Measurements from ENCODE around the gene ETS1.

The ETS1 gene

DNA sequence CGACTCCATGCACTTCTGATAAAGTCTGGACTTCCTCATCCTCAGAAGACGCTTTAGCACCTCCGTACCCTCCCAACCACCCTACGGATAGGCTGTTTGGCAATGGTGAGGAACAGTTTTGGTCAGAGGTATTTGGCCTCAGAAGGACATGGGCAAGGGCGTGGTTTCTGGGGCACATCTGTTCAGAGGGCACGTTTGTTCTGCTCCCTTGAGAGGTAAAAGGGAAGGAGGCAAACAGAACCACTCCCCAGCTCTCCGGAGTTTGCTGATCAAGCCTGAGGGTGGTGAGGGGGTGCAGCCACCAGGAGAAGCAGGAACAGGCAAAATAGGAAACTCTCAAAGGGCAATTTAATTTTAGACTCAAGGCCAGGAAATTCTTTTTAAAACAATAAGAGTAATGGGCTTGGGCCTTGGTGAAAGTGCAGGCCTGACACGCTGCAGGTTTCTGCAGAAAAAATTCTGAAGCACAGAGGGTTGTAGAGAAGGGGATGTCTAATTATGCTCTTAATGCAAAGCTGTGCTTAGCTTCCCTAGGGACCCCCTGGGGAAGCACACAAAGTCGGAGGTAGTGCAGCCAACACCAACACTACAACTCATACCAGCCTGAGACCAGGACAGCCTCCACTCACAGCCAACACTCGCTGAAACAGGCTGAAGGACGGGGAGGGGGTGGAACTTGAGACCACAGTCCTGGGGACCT is 23.3 kb downstream of the ETS1 start:
- H3K9me3 ChIP-seq = no peaks in the 10 kb centered on the region
- H3K4me3 ChIP-seq = no peak overlapping the region
- DNase-seq (ENCODE audit: low spot score in 2 of 2) = no peak
- H3K27me3 ChIP-seq (ENCODE audit: low read depth) = no peaks in the 10 kb centered on the region
- H3K36me3 ChIP-seq (replicated peaks) = no peaks in the 10 kb centered on the region
- in situ Hi-C loops (cut with MboI; ENCODE audit: low sequenced_read_pairs) = no loop called here
- no peaks in the 10 kb centered on the region for H3K4me1 ChIP-seq

DNA sequence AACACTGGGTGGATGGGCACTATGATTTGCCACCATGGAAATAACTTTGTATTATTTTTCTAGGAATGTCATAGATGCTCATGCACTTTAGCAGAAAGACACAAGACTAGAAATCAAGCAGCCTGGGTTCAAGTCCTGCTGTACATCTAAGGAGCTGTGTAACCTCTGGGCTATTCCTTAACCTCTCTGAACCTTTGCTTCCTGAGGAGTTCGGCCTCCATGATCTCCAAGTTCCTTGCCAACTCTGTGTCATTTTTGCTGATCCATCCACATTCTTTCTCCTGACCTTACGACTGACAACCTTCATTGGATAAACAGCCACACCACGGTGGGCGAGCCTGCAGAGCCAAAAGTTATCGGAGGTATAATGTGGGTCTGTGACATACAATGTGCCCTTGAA is 24.1 kb downstream of the ETS1 start:
- Histone ChIP-seq H3K4me3 (no peak overlapping the region), H3K9me3 (no peaks in the 10 kb centered on the region), H3K4me1 (no peaks in the 10 kb centered on the region), H3K36me3 (replicated peaks) (no peaks in the 10 kb centered on the region), H3K27me3 (ENCODE audit: low read depth) (no peaks in the 10 kb centered on the region)
- in situ Hi-C loops (cut with MboI; ENCODE audit: low sequenced_read_pairs) = no loop called here
- DNase-seq (ENCODE audit: low spot score in 2 of 2) = no peak

DNA sequence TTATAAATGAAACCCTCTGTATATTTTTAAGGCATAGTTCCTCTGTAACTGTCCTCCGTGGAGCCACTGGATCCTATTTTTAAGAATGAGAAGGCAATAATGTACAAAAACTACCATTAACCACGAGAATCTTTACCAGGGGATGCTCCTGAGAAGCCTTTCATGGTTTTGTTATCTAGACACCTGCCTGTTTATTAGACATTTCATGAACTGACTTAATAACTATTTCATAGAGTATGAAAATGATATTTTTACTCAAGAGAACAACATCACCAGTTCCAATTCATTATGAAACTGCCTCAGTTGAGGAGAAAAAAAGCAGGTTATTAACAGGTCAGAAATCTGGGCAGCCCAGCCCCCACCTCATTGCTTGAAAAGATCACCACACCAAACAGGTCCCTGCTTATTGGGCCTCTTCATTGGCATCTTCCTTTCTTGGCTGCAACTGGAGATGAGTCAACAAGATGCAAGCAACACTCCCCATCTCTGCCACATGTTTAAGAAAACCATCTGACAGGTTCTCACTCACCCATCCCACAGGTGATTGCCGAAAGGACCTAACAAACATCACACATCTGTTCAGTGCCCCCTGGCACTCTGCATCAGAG is 27.8 kb downstream of the ETS1 start:
- in situ Hi-C loops (cut with MboI; ENCODE audit: low sequenced_read_pairs) = no loop called here
- no peak for DNase-seq (ENCODE audit: low spot score in 2 of 2)
- H3K27me3 ChIP-seq (ENCODE audit: low read depth) = no peaks in the 10 kb centered on the region
- H3K36me3 ChIP-seq (replicated peaks) = no peaks in the 10 kb centered on the region
- H3K9me3 ChIP-seq = no peaks in the 10 kb centered on the region
- H3K4me1 ChIP-seq = no peaks in the 10 kb centered on the region
- H3K4me3 ChIP-seq = no peak overlapping the region

DNA sequence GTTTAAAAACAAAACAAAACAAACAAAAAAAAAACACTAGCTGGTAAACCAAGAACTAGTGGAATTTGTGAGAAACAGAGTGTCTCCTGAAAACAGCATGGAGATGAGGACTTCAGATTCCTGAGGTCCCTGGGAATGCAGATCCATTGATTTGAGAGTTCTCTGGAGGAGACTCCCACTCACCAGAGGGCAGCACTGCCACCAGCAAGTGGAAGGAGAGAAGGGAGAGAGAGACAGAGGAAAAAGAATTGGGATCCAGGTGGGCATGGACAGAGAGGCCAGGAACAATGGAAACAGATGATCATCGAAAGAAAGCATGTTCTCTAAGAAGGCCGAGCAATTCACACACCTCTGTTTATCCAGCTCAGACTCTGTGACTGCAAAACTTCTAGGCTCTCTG is 31.8 kb downstream of the ETS1 start:
- Histone ChIP-seq H3K4me3 (no peak overlapping the region), H3K27me3 (ENCODE audit: low read depth) (no peaks in the 10 kb centered on the region), H3K36me3 (replicated peaks) (no peaks in the 10 kb centered on the region), H3K9me3 (no peaks in the 10 kb centered on the region), H3K4me1 (no peaks in the 10 kb centered on the region)
- peak; percentile 16 to 44 for DNase-seq (ENCODE audit: low spot score in 2 of 2)
- in situ Hi-C loops (cut with MboI; ENCODE audit: low sequenced_read_pairs) = no loop called here

DNA sequence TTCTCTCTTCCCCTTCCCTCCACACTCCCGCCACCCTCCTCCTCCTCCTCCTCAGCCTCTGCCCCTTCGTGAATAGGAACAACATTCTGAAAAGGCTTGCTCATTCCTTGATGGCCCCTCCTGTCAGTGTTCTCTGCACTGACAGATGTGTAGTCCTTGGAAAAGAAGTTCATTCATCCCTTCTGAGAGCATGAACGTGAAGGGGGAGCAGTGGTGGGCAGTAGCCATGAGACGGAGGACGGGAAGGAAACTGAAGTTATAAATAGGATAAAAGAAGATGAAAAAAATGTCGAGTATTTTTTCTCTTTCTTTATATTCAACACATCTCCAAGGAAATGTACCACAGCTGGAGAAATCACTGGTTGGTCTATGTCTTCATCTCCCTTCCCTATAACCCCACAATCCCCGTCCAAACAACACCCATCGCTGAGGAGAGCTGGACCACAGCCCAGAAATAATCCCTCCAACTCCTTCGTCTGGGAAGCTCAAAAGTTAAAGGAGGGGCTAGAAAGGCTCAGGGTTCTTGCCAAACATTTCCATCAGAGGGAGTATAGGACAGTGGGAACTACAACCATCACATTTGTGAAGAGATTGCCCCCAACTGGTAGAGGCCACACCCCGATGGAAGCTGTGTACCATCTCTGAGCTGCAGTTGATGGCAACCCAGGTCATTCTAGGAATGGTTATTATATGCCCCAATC is 33.5 kb downstream of the ETS1 start:
- Histone ChIP-seq H3K36me3 (replicated peaks) (no peaks in the 10 kb centered on the region), H3K9me3 (no peaks in the 10 kb centered on the region), H3K4me1 (no peaks in the 10 kb centered on the region), H3K27me3 (ENCODE audit: low read depth) (no peaks in the 10 kb centered on the region), H3K4me3 (no peak overlapping the region)
- in situ Hi-C loops (cut with MboI; ENCODE audit: low sequenced_read_pairs) = no loop called here
- no peak for DNase-seq (ENCODE audit: low spot score in 2 of 2)

DNA sequence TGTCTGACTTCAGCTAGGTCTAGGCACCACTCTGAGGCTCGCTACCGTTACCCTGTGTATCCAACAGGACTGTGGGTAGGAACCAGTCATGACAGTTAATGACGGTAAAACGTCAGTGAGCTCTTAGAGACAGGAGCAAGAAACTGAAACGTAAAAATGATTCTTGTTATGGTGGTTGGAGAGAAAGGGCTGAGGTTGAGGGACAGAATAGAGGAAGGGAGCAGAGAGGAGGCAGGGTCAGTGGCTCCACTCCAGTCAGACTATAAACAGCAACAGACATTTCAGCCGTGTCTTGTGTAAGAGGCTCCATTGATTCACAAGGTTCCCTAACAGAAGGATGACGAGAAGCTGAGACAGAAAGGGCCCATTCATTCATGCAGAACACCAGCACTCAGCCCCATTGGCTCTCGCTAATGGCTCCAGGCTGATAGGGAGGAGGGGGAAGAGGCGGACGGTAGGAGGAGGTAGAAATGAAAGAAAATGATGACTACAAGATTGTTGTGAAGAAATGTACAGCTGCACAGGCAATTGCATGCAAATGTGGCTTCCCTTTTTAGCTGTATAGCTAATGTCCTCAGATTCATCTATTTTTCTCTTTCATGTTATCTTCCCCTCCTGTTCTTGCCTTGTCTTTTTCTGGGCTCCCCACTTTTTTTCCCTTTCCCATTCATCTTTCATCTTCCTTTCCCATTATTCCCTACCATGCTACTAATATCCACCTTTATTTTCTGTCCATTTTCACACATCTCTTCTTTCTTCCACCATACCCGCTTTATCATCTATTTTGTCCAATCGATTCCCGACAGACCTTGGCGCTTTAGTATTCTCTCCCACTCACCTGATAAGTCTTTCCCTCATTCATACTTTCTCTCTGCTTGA is 34.3 kb downstream of the ETS1 start:
- in situ Hi-C loops (cut with MboI; ENCODE audit: low sequenced_read_pairs) = no loop called here
- no peak overlapping the region for H3K4me3 ChIP-seq
- no peak for DNase-seq (ENCODE audit: low spot score in 2 of 2)
- H3K36me3 ChIP-seq (replicated peaks) = no peaks in the 10 kb centered on the region
- no peaks in the 10 kb centered on the region for H3K4me1 ChIP-seq
- H3K27me3 ChIP-seq (ENCODE audit: low read depth) = no peaks in the 10 kb centered on the region
- H3K9me3 ChIP-seq = no peaks in the 10 kb centered on the region

DNA sequence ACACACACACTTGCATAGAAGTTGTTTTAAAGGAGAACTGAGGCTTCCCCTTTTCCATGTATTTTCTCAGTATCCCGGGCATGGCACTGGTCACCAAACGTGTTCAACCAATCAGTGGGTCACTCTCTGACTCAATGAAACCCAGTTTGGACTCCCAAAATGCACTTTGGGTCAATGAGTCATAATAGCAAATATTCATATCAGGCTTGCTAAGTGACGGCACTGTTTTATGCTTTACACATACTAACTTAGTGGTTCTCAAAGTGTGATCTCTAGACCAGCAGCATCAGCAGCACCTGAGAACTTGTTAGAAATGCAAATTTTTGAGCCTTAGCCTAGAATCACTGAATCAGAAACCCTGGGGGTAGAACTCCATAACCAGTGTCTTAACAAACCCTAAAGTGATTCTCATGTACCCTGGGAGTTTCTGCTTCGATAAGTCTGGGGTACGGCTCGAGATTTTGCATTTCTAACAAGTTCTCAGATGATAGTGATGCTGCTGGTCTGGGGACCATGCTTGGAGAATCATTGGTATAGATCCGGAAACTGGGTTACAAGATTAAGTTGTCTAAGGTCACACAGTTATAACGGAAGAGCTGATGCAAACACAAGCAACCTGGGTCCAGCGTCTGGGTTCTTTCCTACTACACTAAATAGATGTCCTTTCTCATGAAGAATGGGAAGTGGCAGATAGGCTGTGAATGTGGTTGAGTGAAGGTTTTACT is 35.6 kb downstream of the ETS1 start:
- Histone ChIP-seq H3K27me3 (ENCODE audit: low read depth) (no peaks in the 10 kb centered on the region), H3K4me1 (no peaks in the 10 kb centered on the region), H3K4me3 (no peak overlapping the region), H3K9me3 (no peaks in the 10 kb centered on the region), H3K36me3 (replicated peaks) (no peaks in the 10 kb centered on the region)
- no peak for DNase-seq (ENCODE audit: low spot score in 2 of 2)
- in situ Hi-C loops (cut with MboI; ENCODE audit: low sequenced_read_pairs) = no loop called here

DNA sequence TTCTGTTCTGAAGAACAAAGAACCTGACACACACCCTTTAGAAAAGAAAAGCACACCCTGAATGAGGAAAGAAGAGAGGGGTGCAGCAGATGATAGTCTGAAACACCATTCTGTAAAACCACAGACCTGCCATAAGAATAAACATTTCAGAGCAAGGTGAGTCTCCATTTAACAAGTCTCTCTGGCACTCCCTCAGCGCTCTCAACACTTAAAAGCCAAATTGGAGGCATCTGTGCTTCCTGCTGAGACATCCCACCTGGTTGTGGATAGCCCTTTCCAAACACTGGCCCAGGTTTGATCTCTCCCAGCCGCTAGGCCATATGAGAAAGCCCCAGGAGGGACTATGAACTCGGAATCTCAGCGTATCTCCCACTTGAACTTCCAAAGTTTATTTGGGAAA is 36.3 kb downstream of the ETS1 start:
- DNase-seq (ENCODE audit: low spot score in 2 of 2) = no peak
- Histone ChIP-seq H3K4me1 (no peaks in the 10 kb centered on the region), H3K9me3 (no peaks in the 10 kb centered on the region), H3K4me3 (no peak overlapping the region), H3K27me3 (ENCODE audit: low read depth) (no peaks in the 10 kb centered on the region), H3K36me3 (replicated peaks) (no peaks in the 10 kb centered on the region)
- in situ Hi-C loops (cut with MboI; ENCODE audit: low sequenced_read_pairs) = no loop called here

DNA sequence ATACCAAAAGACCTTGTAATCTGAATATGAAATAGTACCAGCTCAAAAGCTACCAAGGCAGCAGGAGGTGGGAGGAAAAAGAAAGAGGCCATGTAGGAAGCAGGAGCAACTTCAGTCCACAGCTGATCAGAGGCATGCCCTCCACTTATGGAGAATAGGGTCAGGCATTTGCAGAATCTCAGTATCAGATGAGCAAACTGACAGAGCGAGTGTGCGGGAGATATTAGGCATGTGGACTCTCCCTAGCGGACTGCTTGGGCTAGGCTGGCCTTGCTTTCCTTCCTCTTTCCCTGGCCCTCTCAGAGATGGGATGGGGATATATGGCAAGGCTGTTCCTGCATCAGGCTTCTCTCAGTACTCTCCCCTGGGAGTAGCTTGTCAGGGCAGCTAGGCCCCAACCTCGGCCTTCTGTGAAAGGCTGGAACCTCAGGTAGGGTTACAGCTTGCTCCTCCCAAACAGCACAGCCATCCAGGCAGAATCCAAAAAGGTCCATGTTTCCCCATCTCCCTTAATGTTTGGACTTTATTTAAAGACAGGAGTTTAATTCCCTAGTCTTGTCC is 37.0 kb downstream of the ETS1 start:
- Histone ChIP-seq H3K4me1 (no peaks in the 10 kb centered on the region), H3K36me3 (replicated peaks) (no peaks in the 10 kb centered on the region), H3K9me3 (no peaks in the 10 kb centered on the region), H3K27me3 (ENCODE audit: low read depth) (no peaks in the 10 kb centered on the region), H3K4me3 (no peak overlapping the region)
- in situ Hi-C loops (cut with MboI; ENCODE audit: low sequenced_read_pairs) = no loop called here
- DNase-seq (ENCODE audit: low spot score in 2 of 2) = no peak

DNA sequence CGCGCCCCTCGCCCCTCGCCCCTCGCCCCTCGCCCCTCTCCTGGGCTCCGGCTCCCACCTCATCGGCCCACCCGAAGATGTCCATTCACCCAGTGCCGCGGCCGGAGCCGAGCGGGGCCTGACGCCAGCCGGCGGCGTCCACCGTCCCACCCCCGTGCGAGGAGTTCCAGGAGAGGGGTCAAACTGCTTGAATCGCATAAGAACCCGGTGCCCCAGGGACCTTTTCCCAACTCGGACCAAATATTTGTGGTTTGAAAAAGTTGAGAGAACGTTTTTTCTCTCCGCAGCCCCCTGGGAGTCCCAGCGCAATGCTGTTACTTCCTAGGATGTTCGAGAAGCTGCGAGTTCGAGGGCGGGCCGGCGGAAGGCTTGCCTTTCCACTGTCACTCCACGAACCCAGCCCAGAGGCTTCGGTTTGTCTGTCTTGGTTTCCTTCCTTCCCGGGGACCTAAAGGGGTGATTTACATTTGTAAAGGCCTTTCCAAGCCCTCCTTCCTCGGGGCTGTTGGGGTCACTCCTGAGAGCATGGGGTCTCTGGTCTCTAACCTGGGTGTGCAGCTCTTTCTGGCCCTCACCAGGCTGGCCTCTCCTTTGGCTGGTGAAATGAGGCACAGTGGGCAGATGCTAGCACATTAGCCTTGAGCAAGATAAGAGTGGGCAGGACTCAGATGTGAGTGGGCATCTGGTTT is 38.0 kb downstream of the ETS1 start:
- H3K4me3 ChIP-seq = no peak overlapping the region

DNA sequence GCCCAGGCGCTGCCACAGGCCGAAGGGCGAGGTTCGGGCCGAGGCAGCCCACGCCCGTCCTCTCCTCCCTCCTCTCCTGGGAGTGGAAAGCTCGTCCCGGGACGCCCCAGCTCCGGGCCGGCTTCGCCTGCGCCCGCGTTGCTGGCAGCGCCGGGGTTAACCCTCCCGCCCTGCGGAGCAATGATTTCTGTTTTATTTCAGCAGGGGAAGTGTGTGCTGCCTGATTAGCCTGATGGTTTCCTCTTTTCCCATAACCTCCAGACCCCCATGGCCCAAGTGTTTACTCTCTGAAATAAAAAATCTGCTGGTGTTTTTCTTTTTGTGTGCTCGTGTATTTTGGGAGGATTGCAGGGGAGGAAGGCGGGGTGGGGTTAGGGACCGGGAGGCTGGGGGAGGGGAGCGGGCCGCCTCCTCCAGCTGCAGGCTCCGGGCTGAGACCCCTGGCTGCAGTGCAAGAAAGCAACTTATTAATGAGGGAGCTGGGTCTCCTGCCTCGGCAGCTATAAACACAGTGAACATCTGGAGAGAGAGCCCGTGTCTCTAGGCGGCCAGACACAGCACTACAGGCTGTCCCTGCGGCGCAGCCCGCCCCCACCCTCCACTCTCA is 38.6 kb downstream of the ETS1 start:
- Histone ChIP-seq H3K9me3 (no peaks in the 10 kb centered on the region), H3K4me3 (no peak overlapping the region), H3K36me3 (replicated peaks) (no peaks in the 10 kb centered on the region), H3K4me1 (no peaks in the 10 kb centered on the region; the same call in 1 of the 2 replicates), H3K27me3 (ENCODE audit: low read depth) (no peaks in the 10 kb centered on the region)
- in situ Hi-C loops (cut with MboI; ENCODE audit: low sequenced_read_pairs) = no loop called here
- peak in 1 of 2 experiments; percentile 15 for DNase-seq (ENCODE audit: low spot score in 2 of 2)

More for the DNA sequence above, 38.0 kb downstream of the ETS1 start:
- Histone ChIP-seq H3K36me3 (replicated peaks) (no peaks in the 10 kb centered on the region), H3K9me3 (no peaks in the 10 kb centered on the region), H3K4me1 (no peaks in the 10 kb centered on the region; the same call in 1 of the 2 replicates), H3K27me3 (ENCODE audit: low read depth) (no peaks in the 10 kb centered on the region)
- no peak for DNase-seq (ENCODE audit: low spot score in 2 of 2)
- in situ Hi-C loops (cut with MboI; ENCODE audit: low sequenced_read_pairs) = no loop called here

DNA sequence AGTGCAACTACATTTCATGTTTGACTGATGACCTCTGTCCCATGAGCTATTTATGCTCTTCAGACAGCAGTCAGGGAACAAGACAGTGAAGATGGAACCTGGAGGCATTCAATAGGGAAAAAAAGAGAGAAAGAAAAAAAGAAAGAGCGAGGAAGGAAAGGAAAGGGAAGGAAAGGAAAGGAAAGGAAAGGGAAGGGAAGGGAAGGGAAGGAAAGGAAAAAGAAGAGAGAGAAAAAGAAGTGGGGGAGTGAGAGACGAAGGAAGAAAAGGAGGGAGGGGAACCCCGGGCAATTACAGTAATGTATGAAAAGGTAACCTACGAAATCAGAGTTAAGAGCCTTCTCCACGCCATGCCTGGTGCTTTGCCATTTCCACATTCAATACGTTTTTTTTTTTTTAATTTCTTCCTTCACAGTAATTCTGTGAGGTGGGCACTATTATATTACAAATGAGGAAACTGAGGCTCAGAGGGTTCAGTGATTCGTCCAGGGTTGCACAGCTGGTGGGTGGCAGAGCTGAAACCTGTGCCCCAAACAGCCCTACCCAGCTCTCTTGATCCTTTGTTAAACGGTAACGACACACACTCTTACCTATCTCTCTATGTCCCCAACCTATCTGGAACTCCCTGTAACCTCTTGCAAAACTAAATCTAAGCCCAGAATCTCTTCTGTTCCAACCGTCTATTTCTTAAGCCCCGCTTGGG is 39.3 kb downstream of the ETS1 start:
- no peak for DNase-seq (ENCODE audit: low spot score in 2 of 2)
- in situ Hi-C loops (cut with MboI; ENCODE audit: low sequenced_read_pairs) = no loop called here
- H3K36me3 ChIP-seq (replicated peaks) = no peaks in the 10 kb centered on the region
- H3K27me3 ChIP-seq (ENCODE audit: low read depth) = peaks cover 4% of the 10 kb centered on the region; the same call in 1 of the 2 replicates
- H3K4me3 ChIP-seq = no peak overlapping the region
- no peaks in the 10 kb centered on the region; the same call in 1 of the 2 replicates for H3K4me1 ChIP-seq
- no peaks in the 10 kb centered on the region for H3K9me3 ChIP-seq

Measured in HAP-1 (cell line).